Activated CD4-positive, alpha-beta T cell treated with anti-CD3 and anti-CD28 coated beads, Interleukin-2, amount 10 ng/mL, durations not matched to agents 24 days and 14 days (primary cell): ENCODE measurements around the gene OVOL3. TPM values are rescaled to one million over a fixed set of nuclear protein-coding genes. Genes with fewer than 3 reads are reported as not detected.
A peak's percentile ranks its signal among the peaks of the same experiment; 100 is the strongest.
"Not testable (repeated sequence)": the region's sequence is repeated elsewhere in the genome, so short reads cannot be mapped to it uniquely, and the experiment has no call there.

ENCODE experiments used
- DNase-seq: peaks from one replicate; pipeline ENCODE4 v3.0.0; 2022
- H3K27ac Mint-ChIP-seq: one replicate; pipeline ENCODE4 v1.8.0; 2022; ENCODE audit warnings: mild to moderate bottlenecking, mixed read lengths
- H3K27me3 Mint-ChIP-seq: one replicate; pipeline ENCODE4 v1.8.0; 2022; ENCODE audit warnings: mixed read lengths
- H3K36me3 Mint-ChIP-seq: one replicate; pipeline ENCODE4 v1.8.0; 2022; ENCODE audit warnings: low read depth, mild to moderate bottlenecking, mixed read lengths
- H3K4me1 Mint-ChIP-seq: one replicate; pipeline ENCODE4 v1.8.0; 2021; ENCODE audit warnings: mixed read lengths
- H3K4me3 Mint-ChIP-seq: one replicate; pipeline ENCODE4 v1.8.0; 2022; ENCODE audit warnings: mild to moderate bottlenecking, moderate library complexity, mixed read lengths
- H3K9me3 Mint-ChIP-seq: one replicate; pipeline ENCODE4 v1.8.0; 2021; ENCODE audit warnings: mixed read lengths
- intact Hi-C: fragments of 100-400 bp; cut with micrococcal nuclease; formaldehyde crosslinking; loops from one replicate; pipeline ENCODE4 v1.15.1; 2023
- total RNA-seq: library from RNA; stranded (reverse); gene quantifications from 2 replicates; pipeline ENCODE4 v1.2.3, GENCODE V29; 2022

The OVOL3 gene
- total RNA-seq, 1 donor from 2014 or later, result not detected

GRCh38 chr19:36128392-36128736 lies 17.4 kb downstream of the OVOL3 start:
- DNase-seq, result no peak
- Mint-ChIP-seq H3K27me3 (no peaks in the 10 kb centered on the region), H3K9me3 (no peaks in the 10 kb centered on the region), H3K36me3 (peaks cover 16% of the 10 kb centered on the region), H3K4me3 (peak overlapping the region; percentile 84), H3K4me1 (peaks cover 22% of the 10 kb centered on the region), H3K27ac (peak overlapping the region; percentile 98)
- intact Hi-C loops, result loop anchor here (1.0 to 5.0 kb wide), 4 partner anchors 12 to 559 kb away; partner anchors contain the start of genes CAPNS1, SDHAF1, ZNF566 and ZNF567

GRCh38 chr19:36131221-36131620 lies 20.3 kb downstream of the OVOL3 start:
- DNase-seq, intact Hi-C loops, H3K27me3 Mint-ChIP-seq, H3K4me3 Mint-ChIP-seq, H3K27ac Mint-ChIP-seq, H3K9me3 Mint-ChIP-seq, H3K36me3 Mint-ChIP-seq: not testable (repeated sequence)
- peaks cover 22% of the 10 kb centered on the region for H3K4me1 Mint-ChIP-seq

- H3K36me3 Mint-ChIP-seq, DNase-seq, H3K9me3 Mint-ChIP-seq, H3K4me3 Mint-ChIP-seq, H3K27me3 Mint-ChIP-seq, H3K27ac Mint-ChIP-seq, intact Hi-C loops: not testable (repeated sequence)
- peaks cover 21% of the 10 kb centered on the region for H3K4me1 Mint-ChIP-seq
Observed at GRCh38 chr19:36134867-36135266, 23.9 kb downstream of the OVOL3 start.

- H3K27me3 Mint-ChIP-seq, result no peaks in the 10 kb centered on the region
- peaks cover 13% of the 10 kb centered on the region for H3K36me3 Mint-ChIP-seq
- H3K4me1 Mint-ChIP-seq, result peaks cover 26% of the 10 kb centered on the region
- H3K9me3 Mint-ChIP-seq, result no peaks in the 10 kb centered on the region
- no peak for DNase-seq
- no peak overlapping the region for H3K27ac Mint-ChIP-seq
- intact Hi-C loops, result no loop called here
- no peak overlapping the region for H3K4me3 Mint-ChIP-seq
Observed at GRCh38 chr19:36136964-36137686, 26.2 kb downstream of the OVOL3 start.

GRCh38 chr19:36139120-36139472 lies 28.2 kb downstream of the OVOL3 start:
- intact Hi-C loops, result loop anchor here (1.0 kb wide), 1 partner anchor 85 kb away; the partner anchor contains the start of genes THAP8 and WDR62
- Mint-ChIP-seq H3K9me3 (no peaks in the 10 kb centered on the region), H3K36me3 (peaks cover 25% of the 10 kb centered on the region), H3K27ac (peak overlapping the region; percentile 95), H3K4me3 (peak overlapping the region; percentile 89), H3K27me3 (no peaks in the 10 kb centered on the region), H3K4me1 (peaks cover 23% of the 10 kb centered on the region)
- no peak for DNase-seq

- Mint-ChIP-seq H3K27ac (peak within 1 kb of the TSS; percentile 95), H3K9me3 (no peaks in the 10 kb centered on the region), H3K4me3 (peak within 1 kb of the TSS; percentile 89), H3K36me3 (peaks cover 29% of the 10 kb centered on the region), H3K27me3 (no peaks in the 10 kb centered on the region), H3K4me1 (peaks cover 23% of the 10 kb centered on the region)
- peak; percentile 98 for DNase-seq
- intact Hi-C loops, result loop anchor here (1.0 kb wide), 4 partner anchors 11 to 85 kb away; partner anchors contain the start of genes TBCB, THAP8, WDR62 and ZNF565
Observed at GRCh38 chr19:36139473-36140303, 28.7 kb downstream of the OVOL3 start, which contains the start of gene CAPNS1. TSS of gene CAPNS1 (plus strand) at chr19:36140066. CDS start at chr19:36141012, 946 bp downstream.

- peaks cover 23% of the 10 kb centered on the region for H3K4me1 Mint-ChIP-seq
- H3K9me3 Mint-ChIP-seq, result no peaks in the 10 kb centered on the region
- intact Hi-C loops, result loop anchor here (1.0 kb wide), 3 partner anchors 12 to 74 kb away; partner anchors contain the start of genes TBCB and ZNF565
- H3K4me3 Mint-ChIP-seq, result peak overlapping the region; percentile 89
- DNase-seq, result peak; percentile 79
- H3K27ac Mint-ChIP-seq, result peak overlapping the region; percentile 95
- H3K27me3 Mint-ChIP-seq, result no peaks in the 10 kb centered on the region
- H3K36me3 Mint-ChIP-seq, result peaks cover 36% of the 10 kb centered on the region
Observed at GRCh38 chr19:36140304-36141038, 29.5 kb downstream of the OVOL3 start.

GRCh38 chr19:36141039-36141927 lies 30.3 kb downstream of the OVOL3 start:
- DNase-seq, result peak; percentile 97
- Mint-ChIP-seq H3K27ac (peak overlapping the region; percentile 95), H3K4me3 (peak overlapping the region; percentile 89), H3K9me3 (no peaks in the 10 kb centered on the region), H3K4me1 (peaks cover 23% of the 10 kb centered on the region), H3K27me3 (no peaks in the 10 kb centered on the region), H3K36me3 (peaks cover 43% of the 10 kb centered on the region)
- intact Hi-C loops, result no loop called here

GRCh38 chr19:36142046-36142445 lies 31.1 kb downstream of the OVOL3 start:
- peaks cover 51% of the 10 kb centered on the region for H3K36me3 Mint-ChIP-seq
- H3K9me3 Mint-ChIP-seq, result no peaks in the 10 kb centered on the region
- no peaks in the 10 kb centered on the region for H3K27me3 Mint-ChIP-seq
- H3K4me1 Mint-ChIP-seq, result peaks cover 20% of the 10 kb centered on the region
- peak overlapping the region; percentile 89 for H3K4me3 Mint-ChIP-seq
- intact Hi-C loops, result no loop called here
- H3K27ac Mint-ChIP-seq, result no peak overlapping the region
- no peak for DNase-seq

GRCh38 chr19:36142496-36142895 lies 31.6 kb downstream of the OVOL3 start:
- Mint-ChIP-seq H3K36me3 (peaks cover 54% of the 10 kb centered on the region), H3K9me3 (no peaks in the 10 kb centered on the region), H3K27me3 (no peaks in the 10 kb centered on the region), H3K4me1 (peaks cover 19% of the 10 kb centered on the region), H3K27ac (peak overlapping the region; percentile 65), H3K4me3 (no peak overlapping the region)
- no peak for DNase-seq
- intact Hi-C loops, result no loop called here

GRCh38 chr19:36144624-36145023 lies 33.7 kb downstream of the OVOL3 start:
- intact Hi-C loops, result no loop called here
- Mint-ChIP-seq H3K9me3 (no peaks in the 10 kb centered on the region), H3K27ac (no peak overlapping the region), H3K4me3 (no peak overlapping the region), H3K36me3 (peaks cover 67% of the 10 kb centered on the region), H3K27me3 (no peaks in the 10 kb centered on the region), H3K4me1 (peaks cover 16% of the 10 kb centered on the region)
- no peak for DNase-seq

- intact Hi-C loops, result no loop called here
- peaks cover 49% of the 10 kb centered on the region for H3K36me3 Mint-ChIP-seq
Observed at GRCh38 chr19:36149673-36150406, 38.9 kb downstream of the OVOL3 start.

More at GRCh38 chr19:36149673-36150406, 38.9 kb downstream of the OVOL3 start:
- no peak overlapping the region for H3K4me3 Mint-ChIP-seq
- DNase-seq, result no peak
- no peaks in the 10 kb centered on the region for H3K9me3 Mint-ChIP-seq
- H3K27me3 Mint-ChIP-seq, result no peaks in the 10 kb centered on the region
- H3K27ac Mint-ChIP-seq, result no peak overlapping the region
- H3K4me1 Mint-ChIP-seq, result peaks cover 3% of the 10 kb centered on the region
